Pancreas (tissue), 10 donors: ENCODE measurements around the gene BRWD1. TPM values are rescaled to one million over a fixed set of nuclear protein-coding genes. Genes with fewer than 3 reads are reported as not detected.
A peak's percentile ranks its signal among the peaks of the same experiment; 100 is the strongest.

Experiments used
- ATAC-seq, 4 donors: fragments of 200-7000 bp; cut with Tn5 transposase; one replicate each; pipeline versions ENCODE4 v1.8.0 to v1.9.1; 2020; ENCODE audit warnings: mild to moderate bottlenecking in 4 of 4, moderate library complexity in 4 of 4
- DNase-seq, 6 donors: peaks; one replicate each; pipeline ENCODE4 v3.0.0-alpha.2; 2020
- FAIRE-seq: peaks from 2 replicates; lab custom pipeline; 2012; peaks lifted over from hg19 to GRCh38; lab: Jason Lieb, UNC
- H3K27ac ChIP-seq, 4 donors: fragments of 200-600 bp; sonication (generic); 1 replicate in 3 of 4; 2 replicates in 1 of 4; pipeline versions ENCODE4 v1.5.0 to v1.8.0; 2020
- H3K27me3 ChIP-seq, 4 donors: fragments of 200-600 bp; one replicate each; pipeline ENCODE4 v1.8.0; 2021
- H3K36me3 ChIP-seq, 3 donors: fragments of 200-600 bp; sonication (generic) in 1 of 3; one replicate each; pipeline versions ENCODE4 v1.5.0 to v1.8.0; 2020 to 2021
- H3K4me1 ChIP-seq, 3 donors: fragments of 200-600 bp; one replicate each; pipeline ENCODE4 v1.8.0; 2021
- H3K4me3 ChIP-seq, 4 donors: fragments of 200-600 bp; sonication (generic) in 2 of 4; one replicate each; pipeline versions ENCODE4 v1.5.0 to v1.8.0; 2020 to 2021
- H3K9me3 ChIP-seq, 4 donors: fragments of 200-600 bp; one replicate each; pipeline ENCODE4 v1.8.0; 2021
- WGBS, 2 donors: extraction: QIAGEN DNeasy Blood & Tissue Kit; methylation state at CpG; one replicate each; pipeline ENCODE4 v1.1.7; 2013; 5-methylcytosine and 5-hydroxymethylcytosine counted together
- intact Hi-C, 3 donors: fragments of 100-400 bp; cut with DNase I; formaldehyde crosslinking; loops; one replicate each; pipeline versions ENCODE4 v1.11.1 to v1.14.2; 2022
- polyA plus RNA-seq, 2 donors: library from polyadenylated mRNA; stranded (reverse); fragments of 200-250 nt; gene quantifications; one replicate each; pipeline ENCODE4 v1.2.3, GENCODE V29; 2013
- total RNA-seq, 6 donors: library from RNA; stranded (reverse); fragmentation: NEBNext Ultra II Directional in 4 of 6; extraction: Animal tissue kit (Norgen Biotek cat#: 25700) in 4 of 6; gene quantifications; one replicate each; pipeline versions ENCODE4 v1.2.1 to v1.2.4, GENCODE V29; 2021 to 2023
- TF ChIP-seq, protein P1 (sequence below), 4 donors: fragments of 200-600 bp; sonication (generic) in 3 of 4; IDR thresholded peaks; one replicate each; pipeline versions ENCODE4 v1.5.0 to v1.8.0; 2021; ENCODE audit warnings: antibody characterized with exemption in 4 of 4
- donor health status: healthy with polysubstance abuse.
- donor health status: DM: no; HTN: no; CAD: no; lungs with moderate emphysema.
- donor health status: DM: no; HTN: no; CAD: no.
- donor health status: control.
- donor health status: control.
- donor health status: Bipolar disorder and iron deficiency.
- donor health status: DM: yes; HTN: yes; CAD: no.
- donor health status: DM: no; HTN: no; CAD: no.
- donor health status: DM: no; HTN: no; CAD: no.
- donor health status: DM: yes; HTN: yes; CAD: no.

Gene BRWD1
- total and polyA plus RNA-seq, 8 donors: 7.4 to 31.7 (median 22.5) TPM

- H3K4me3 ChIP-seq: no peak overlapping the region
- TF ChIP-seq, protein P1, sequence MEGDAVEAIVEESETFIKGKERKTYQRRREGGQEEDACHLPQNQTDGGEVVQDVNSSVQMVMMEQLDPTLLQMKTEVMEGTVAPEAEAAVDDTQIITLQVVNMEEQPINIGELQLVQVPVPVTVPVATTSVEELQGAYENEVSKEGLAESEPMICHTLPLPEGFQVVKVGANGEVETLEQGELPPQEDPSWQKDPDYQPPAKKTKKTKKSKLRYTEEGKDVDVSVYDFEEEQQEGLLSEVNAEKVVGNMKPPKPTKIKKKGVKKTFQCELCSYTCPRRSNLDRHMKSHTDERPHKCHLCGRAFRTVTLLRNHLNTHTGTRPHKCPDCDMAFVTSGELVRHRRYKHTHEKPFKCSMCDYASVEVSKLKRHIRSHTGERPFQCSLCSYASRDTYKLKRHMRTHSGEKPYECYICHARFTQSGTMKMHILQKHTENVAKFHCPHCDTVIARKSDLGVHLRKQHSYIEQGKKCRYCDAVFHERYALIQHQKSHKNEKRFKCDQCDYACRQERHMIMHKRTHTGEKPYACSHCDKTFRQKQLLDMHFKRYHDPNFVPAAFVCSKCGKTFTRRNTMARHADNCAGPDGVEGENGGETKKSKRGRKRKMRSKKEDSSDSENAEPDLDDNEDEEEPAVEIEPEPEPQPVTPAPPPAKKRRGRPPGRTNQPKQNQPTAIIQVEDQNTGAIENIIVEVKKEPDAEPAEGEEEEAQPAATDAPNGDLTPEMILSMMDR (IDR thresholded peaks at IDR 0.05): no peak
- no peaks in the 10 kb centered on the region for H3K36me3 ChIP-seq
- H3K4me1 ChIP-seq: no peaks in the 10 kb centered on the region
- no peaks in the 10 kb centered on the region for H3K27me3 ChIP-seq
- WGBS, 2 donors: 65 to 72% methylated on average over 8 of the region's 8 CpGs
- FAIRE-seq (no peak), ATAC-seq (no peak), DNase-seq (peak in 1 of 6 donors; percentile 12)
- H3K9me3 ChIP-seq: no peaks in the 10 kb centered on the region
- no peak overlapping the region for H3K27ac ChIP-seq
- intact Hi-C loops: no loop called here
Measured at GRCh38 chr21:39332175-39332574, 18.7 kb upstream of the BRWD1 start.

DNA sequence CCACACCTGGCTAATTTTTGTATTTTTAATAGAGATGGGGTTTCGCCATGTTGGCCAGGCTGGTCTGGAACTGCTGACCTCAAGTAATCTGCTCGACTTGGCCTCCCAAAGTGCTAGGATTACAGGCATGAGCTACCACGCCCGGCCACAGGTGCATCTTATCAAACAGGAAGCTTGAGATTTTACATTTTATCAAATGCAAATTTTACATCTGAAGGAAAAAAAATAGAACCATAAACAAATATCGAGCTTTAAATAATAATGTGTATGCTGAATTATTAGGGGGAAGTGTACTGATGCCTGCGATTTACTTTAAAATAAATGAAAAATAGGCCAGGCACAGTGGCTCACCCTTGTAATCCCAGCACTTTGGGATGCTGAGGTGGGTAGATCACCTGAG lies 16.6 kb upstream of the BRWD1 start:
- no peak overlapping the region for H3K4me3 ChIP-seq
- no peaks in the 10 kb centered on the region for H3K36me3 ChIP-seq
- FAIRE-seq (no peak), DNase-seq (no peak), ATAC-seq (no peak)
- H3K9me3 ChIP-seq: no peaks in the 10 kb centered on the region
- intact Hi-C loops: no loop called here
- no peaks in the 10 kb centered on the region for H3K4me1 ChIP-seq
- TF ChIP-seq, protein P1 (IDR thresholded peaks at IDR 0.05): no peak
- H3K27ac ChIP-seq: no peak overlapping the region
- no peaks in the 10 kb centered on the region for H3K27me3 ChIP-seq
- WGBS, 2 donors: 79 to 87% methylated on average over 6 of the region's 6 CpGs

DNA sequence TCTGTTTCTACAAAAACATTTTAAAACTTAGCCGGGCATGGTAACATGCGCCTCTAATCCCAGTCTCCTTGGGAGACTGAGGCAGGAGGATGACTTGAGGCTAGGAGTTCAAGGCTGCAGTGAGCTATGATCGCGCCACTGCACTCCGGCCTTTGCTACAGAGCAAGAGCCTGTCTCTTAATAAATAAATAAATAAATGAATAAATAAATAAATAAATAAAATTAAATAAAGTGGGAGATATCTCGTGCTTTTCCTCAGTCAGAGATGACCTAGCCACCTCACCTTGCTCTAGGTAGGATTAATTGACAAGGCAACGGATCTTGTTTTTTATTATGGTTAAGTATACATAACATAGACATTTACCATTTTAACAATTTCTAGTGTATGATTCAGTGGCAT lies 14.3 kb upstream of the BRWD1 start:
- H3K9me3 ChIP-seq: no peaks in the 10 kb centered on the region
- DNase-seq (no peak), ATAC-seq (no peak), FAIRE-seq (no peak)
- 93% methylated on average over 7 of the region's 7 CpGs for WGBS, 2 donors
- TF ChIP-seq, protein P1 (IDR thresholded peaks at IDR 0.05): no peak
- no peaks in the 10 kb centered on the region for H3K36me3 ChIP-seq
- H3K4me3 ChIP-seq: no peak overlapping the region
- H3K27ac ChIP-seq: no peak overlapping the region
- no peaks in the 10 kb centered on the region for H3K4me1 ChIP-seq
- intact Hi-C loops: no loop called here
- no peaks in the 10 kb centered on the region for H3K27me3 ChIP-seq

DNA sequence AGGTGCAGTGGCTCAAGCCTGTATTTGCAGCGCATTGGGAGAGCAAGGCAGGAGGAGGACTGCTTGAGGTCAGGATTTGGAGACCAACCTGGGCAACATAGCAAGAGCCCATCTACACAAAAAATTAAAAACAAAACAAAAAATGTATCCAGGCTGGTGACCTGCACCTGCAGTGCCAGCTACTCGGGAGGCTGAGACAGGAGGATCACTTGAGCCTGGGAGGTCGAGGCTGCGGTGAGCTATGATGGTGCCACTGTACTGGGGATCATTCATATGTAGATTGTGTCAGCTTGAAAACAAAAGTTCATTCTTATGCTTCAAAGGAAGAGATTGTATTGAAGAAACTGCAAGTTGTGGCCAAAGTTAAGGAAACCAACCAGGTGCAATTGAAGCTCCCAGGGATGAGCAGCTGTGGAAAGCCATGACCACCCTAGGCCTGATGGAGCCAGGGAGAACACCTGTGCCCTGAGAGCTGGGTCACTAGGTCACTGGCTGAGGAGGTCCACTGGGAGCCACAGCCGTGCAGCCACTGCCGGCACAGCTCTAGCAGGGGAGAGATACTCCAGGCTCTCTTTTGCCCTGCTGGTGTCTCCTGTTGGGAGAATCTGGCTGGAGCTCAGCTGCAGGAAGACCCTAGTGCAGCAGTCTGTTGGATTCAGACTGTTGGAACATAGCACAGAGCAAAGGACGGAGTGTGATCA lies 13.3 kb upstream of the BRWD1 start:
- no peaks in the 10 kb centered on the region for H3K4me1 ChIP-seq

DNA sequence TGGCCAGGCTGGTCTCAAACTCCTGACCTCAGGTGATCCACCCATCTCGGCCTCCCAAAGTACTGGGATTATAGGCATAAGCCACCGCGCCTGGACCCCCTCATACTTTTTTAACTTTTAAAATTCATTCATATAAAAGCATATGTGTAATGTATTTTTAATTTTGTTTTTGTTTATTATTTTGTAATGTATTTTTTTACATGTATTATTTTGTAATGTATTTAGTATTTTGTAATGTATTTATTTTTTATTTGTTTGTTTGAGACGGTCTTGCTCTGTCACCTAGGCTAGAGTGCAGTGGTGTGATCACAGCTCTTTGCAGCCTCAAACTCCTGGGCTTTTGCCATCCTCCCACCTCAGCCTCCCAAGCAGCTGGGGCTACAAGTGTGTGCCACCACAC lies 12.0 kb upstream of the BRWD1 start:
- Histone ChIP-seq H3K9me3 (no peaks in the 10 kb centered on the region), H3K27me3 (no peaks in the 10 kb centered on the region), H3K4me1 (no peaks in the 10 kb centered on the region), H3K4me3 (no peak overlapping the region), H3K27ac (no peak overlapping the region), H3K36me3 (no peaks in the 10 kb centered on the region)
- TF ChIP-seq, protein P1 (IDR thresholded peaks at IDR 0.05): no peak
- DNase-seq (no peak), ATAC-seq (no peak), FAIRE-seq (no peak)
- 86 to 94% methylated on average over 4 of the region's 4 CpGs for WGBS, 2 donors
- intact Hi-C loops: no loop called here

More for the DNA sequence above, 13.3 kb upstream of the BRWD1 start:
- whole genome bisulfite sequencing, 2 donors: 90 to 94% methylated on average over 7 of the region's 7 CpGs
- FAIRE-seq (no peak), ATAC-seq (no peak), DNase-seq (no peak)
- intact Hi-C loops: no loop called here
- no peaks in the 10 kb centered on the region for H3K27me3 ChIP-seq
- H3K4me3 ChIP-seq: no peak overlapping the region
- no peaks in the 10 kb centered on the region for H3K9me3 ChIP-seq
- H3K36me3 ChIP-seq: no peaks in the 10 kb centered on the region
- H3K27ac ChIP-seq: no peak overlapping the region
- TF ChIP-seq, protein P1 (IDR thresholded peaks at IDR 0.05): no peak
